Measurements from ENCODE around the gene STK32B.

- TF ChIP-seq, protein P1, sequence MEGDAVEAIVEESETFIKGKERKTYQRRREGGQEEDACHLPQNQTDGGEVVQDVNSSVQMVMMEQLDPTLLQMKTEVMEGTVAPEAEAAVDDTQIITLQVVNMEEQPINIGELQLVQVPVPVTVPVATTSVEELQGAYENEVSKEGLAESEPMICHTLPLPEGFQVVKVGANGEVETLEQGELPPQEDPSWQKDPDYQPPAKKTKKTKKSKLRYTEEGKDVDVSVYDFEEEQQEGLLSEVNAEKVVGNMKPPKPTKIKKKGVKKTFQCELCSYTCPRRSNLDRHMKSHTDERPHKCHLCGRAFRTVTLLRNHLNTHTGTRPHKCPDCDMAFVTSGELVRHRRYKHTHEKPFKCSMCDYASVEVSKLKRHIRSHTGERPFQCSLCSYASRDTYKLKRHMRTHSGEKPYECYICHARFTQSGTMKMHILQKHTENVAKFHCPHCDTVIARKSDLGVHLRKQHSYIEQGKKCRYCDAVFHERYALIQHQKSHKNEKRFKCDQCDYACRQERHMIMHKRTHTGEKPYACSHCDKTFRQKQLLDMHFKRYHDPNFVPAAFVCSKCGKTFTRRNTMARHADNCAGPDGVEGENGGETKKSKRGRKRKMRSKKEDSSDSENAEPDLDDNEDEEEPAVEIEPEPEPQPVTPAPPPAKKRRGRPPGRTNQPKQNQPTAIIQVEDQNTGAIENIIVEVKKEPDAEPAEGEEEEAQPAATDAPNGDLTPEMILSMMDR (tag by site-specific recombination; IDR thresholded peaks at IDR 0.05) = no peak
- no peak for TF ChIP-seq PBX3 (CRISPR knock-in tag; IDR thresholded peaks at IDR 0.05)
- no peak for TF ChIP-seq SP3 (tag by site-specific recombination; IDR thresholded peaks at IDR 0.05)
- no peak for TF ChIP-seq YY1 (tag by site-specific recombination; IDR thresholded peaks at IDR 0.05)
- no peak for TF ChIP-seq KLF10 (tag by site-specific recombination; IDR thresholded peaks at IDR 0.05)
These were observed 216.1 kb downstream of the STK32B start for GRCh38 chr4:5267408-5267807.

Measured in HEK293 (cell line).